PFSK-1 (cell line): ENCODE measurements around the gene PCNX3.

ENCODE experiments used
- FOXP2 ChIP-seq: optimal IDR thresholded peaks from 2 replicates; pipeline ENCODE3; 2011; ENCODE audit warnings: borderline replicate concordance, control low read depth, inconsistent platforms; ENCODE audit not compliant: insufficient read depth; ENCODE audit errors: extremely low read length, extremely low read depth
- POLR2AphosphoS5 ChIP-seq: IDR thresholded peaks from 2 replicates; pipeline ENCODE4 v1.6.1; 2012; ENCODE audit warnings: low read depth, mild to moderate bottlenecking, control low read depth, low read length, moderate library complexity
- REST ChIP-seq, 2 experiments: IDR thresholded peaks; 2 replicates each; pipeline versions ENCODE4 v1.6.1 to v1.8.0; 2011 to 2012; ENCODE audit warnings: low read depth in 2 of 2, low read length in 2 of 2, control low read depth in 1 of 2, inconsistent platforms in 1 of 2, mild to moderate bottlenecking in 1 of 2, moderate library complexity in 1 of 2; ENCODE audit not compliant: insufficient read depth in 1 of 2
- SIN3A ChIP-seq: IDR thresholded peaks from 2 replicates; pipeline ENCODE4 v1.6.1; 2012; ENCODE audit warnings: mild to moderate bottlenecking, low read length, moderate library complexity, borderline replicate concordance; ENCODE audit not compliant: insufficient read depth
- TAF1 ChIP-seq: IDR thresholded peaks from 2 replicates; pipeline ENCODE4 v1.6.1; 2012; ENCODE audit warnings: low read length, control low read depth, borderline replicate concordance; ENCODE audit not compliant: insufficient read depth

PCNX3 gene

GRCh38 chr11:65585396-65586246, 30.0 kb upstream of the PCNX3 start:
- TF ChIP-seq REST (IDR thresholded peaks at IDR 0.05; ENCODE audit: insufficient read depth in 1 of 2, low read depth in 2 of 2, low read length in 2 of 2) (no peak), POLR2AphosphoS5 (no peak), FOXP2 (no peak), SIN3A (no peak), TAF1 (no peak)

GRCh38 chr11:65586247-65586630, 29.3 kb upstream of the PCNX3 start:
- TF ChIP-seq POLR2AphosphoS5 (no peak), TAF1 (no peak), REST (IDR thresholded peaks at IDR 0.05; ENCODE audit: insufficient read depth in 1 of 2, low read depth in 2 of 2, low read length in 2 of 2) (no peak), FOXP2 (no peak)

GRCh38 chr11:65586676-65587075, 28.9 kb upstream of the PCNX3 start:
- TF ChIP-seq SIN3A: no peak
- TF ChIP-seq TAF1: no peak
- no peak for TF ChIP-seq FOXP2
- TF ChIP-seq REST (IDR thresholded peaks at IDR 0.05; ENCODE audit: insufficient read depth in 1 of 2, low read depth in 2 of 2, low read length in 2 of 2): no peak
- TF ChIP-seq POLR2AphosphoS5: no peak

- TF ChIP-seq POLR2AphosphoS5 (no peak), FOXP2 (no peak), SIN3A (no peak)
Measured at GRCh38 chr11:65588199-65589054, 27.1 kb upstream of the PCNX3 start.

- TF ChIP-seq TAF1: no peak
- TF ChIP-seq REST (IDR thresholded peaks at IDR 0.05; ENCODE audit: insufficient read depth in 1 of 2, low read depth in 2 of 2, low read length in 2 of 2): no peak
- TF ChIP-seq POLR2AphosphoS5: no peak
- TF ChIP-seq SIN3A: no peak
- no peak for TF ChIP-seq FOXP2
Measured at GRCh38 chr11:65589444-65590239, 25.9 kb upstream of the PCNX3 start.
